HFF-Myc (cell line): ENCODE data around the gene GRID1.

ENCODE experiments used
- DNase-seq: peaks from one replicate; pipeline ENCODE4 v3.0.0-alpha.2; 2011; ENCODE audit warnings: low read depth; ENCODE audit errors: extremely low read depth
- H3K4me3 ChIP-seq: replicated peaks from 2 replicates; pipeline ENCODE4 v1.5.1; 2011; ENCODE audit warnings: low read depth, mild to moderate bottlenecking, control low read depth, low read length
- TF ChIP-seq, protein P1 (sequence below): IDR thresholded peaks from 2 replicates; pipeline ENCODE4 v1.5.1; 2012; ENCODE audit warnings: mild to moderate bottlenecking, low read depth, low read length, control low read depth; ENCODE audit errors: missing control alignments

GRID1 gene

DNA sequence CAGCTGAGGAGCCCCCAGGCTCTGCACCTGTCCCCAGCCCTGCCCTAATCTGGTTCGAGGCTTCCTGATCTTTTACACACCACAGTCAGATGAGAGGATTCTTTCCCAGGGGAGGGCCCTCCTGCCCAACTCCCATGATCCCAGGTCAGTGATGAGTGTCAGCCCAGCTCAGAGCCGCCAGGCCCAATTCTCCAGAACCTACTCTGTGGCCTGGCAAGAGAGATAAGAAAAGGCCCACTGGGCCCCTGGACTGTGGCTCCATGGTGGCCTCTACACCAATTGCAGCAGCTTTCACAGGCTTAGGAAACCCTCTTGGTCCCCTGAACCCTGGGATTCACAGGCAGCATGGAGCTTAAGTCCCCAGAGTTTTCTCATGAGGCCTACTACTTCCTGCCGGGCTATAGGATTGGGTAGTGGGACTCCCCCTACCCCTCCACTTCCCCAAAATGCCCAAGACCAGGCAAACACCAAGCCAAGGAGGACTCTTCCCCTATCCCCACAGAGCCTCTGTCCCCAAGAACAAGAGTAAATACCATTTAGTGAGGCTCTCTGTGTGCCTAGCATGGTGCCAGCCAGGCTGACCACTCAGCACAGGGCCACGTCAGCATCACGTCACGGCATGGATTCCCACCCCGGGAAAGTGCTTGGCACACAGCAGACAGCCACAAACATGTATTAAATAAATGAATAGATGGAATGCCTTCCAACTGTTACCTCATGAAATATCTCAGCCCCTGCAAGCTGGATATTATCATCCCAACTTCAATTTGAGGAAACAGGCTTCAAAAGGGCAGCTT is 100.0 kb downstream of the GRID1 start:
- DNase-seq: no peak
- TF ChIP-seq, protein P1, sequence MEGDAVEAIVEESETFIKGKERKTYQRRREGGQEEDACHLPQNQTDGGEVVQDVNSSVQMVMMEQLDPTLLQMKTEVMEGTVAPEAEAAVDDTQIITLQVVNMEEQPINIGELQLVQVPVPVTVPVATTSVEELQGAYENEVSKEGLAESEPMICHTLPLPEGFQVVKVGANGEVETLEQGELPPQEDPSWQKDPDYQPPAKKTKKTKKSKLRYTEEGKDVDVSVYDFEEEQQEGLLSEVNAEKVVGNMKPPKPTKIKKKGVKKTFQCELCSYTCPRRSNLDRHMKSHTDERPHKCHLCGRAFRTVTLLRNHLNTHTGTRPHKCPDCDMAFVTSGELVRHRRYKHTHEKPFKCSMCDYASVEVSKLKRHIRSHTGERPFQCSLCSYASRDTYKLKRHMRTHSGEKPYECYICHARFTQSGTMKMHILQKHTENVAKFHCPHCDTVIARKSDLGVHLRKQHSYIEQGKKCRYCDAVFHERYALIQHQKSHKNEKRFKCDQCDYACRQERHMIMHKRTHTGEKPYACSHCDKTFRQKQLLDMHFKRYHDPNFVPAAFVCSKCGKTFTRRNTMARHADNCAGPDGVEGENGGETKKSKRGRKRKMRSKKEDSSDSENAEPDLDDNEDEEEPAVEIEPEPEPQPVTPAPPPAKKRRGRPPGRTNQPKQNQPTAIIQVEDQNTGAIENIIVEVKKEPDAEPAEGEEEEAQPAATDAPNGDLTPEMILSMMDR: no peak

DNA sequence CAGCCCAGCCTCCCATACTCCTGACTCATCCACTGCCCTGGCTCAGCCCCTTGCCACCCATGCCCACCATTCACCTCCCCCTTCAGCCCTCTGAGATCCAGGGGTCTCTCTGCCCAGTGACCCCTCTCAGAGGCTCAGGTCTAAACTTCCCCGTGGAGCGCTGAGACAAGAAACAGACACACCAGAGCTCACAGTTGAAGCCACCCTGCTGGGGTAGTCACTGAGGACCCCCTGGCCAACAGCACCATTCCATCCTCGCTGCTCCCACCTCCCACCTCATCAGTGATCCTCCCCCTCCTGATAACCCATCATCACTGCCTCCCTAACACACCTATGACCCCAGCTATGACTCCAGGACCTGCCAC is 100.7 kb downstream of the GRID1 start:
- DNase-seq: no peak
- no peak overlapping the region for H3K4me3 ChIP-seq
- TF ChIP-seq, protein P1: no peak

More for the DNA sequence above, 100.0 kb downstream of the GRID1 start:
- no peak overlapping the region for H3K4me3 ChIP-seq

DNA sequence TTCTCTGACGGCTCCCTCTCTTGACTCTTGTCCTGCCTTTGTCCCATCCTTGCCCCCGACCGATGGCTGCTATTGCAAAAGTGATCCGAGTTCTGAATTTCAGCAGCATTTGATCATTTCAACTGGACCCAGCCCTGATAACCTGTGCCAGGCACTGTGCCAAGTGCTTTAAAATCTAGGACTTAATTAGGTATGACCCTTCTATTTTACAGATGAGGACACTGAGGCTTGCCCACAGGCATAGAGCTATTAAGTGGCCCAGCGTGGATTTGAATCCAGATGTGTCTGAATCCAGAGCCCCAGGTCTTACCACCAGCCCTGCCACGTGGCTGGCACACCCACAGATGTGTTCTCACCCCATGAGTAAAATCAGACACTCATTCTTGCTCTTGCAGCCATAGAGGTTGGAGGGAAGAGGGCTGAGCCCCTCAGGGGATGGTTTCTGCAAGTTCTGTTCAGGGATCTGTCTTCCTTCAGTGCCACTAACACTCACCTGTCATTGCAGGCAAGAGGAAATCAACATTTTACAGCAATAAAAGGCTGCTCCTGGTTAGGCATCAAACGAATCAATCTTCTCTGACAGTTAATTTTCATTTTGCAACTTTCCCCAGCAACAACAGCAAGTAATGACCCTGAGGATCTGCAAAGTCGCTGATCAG is 101.2 kb downstream of the GRID1 start:
- DNase-seq: no peak
- TF ChIP-seq, protein P1: no peak
- no peak overlapping the region for H3K4me3 ChIP-seq

DNA sequence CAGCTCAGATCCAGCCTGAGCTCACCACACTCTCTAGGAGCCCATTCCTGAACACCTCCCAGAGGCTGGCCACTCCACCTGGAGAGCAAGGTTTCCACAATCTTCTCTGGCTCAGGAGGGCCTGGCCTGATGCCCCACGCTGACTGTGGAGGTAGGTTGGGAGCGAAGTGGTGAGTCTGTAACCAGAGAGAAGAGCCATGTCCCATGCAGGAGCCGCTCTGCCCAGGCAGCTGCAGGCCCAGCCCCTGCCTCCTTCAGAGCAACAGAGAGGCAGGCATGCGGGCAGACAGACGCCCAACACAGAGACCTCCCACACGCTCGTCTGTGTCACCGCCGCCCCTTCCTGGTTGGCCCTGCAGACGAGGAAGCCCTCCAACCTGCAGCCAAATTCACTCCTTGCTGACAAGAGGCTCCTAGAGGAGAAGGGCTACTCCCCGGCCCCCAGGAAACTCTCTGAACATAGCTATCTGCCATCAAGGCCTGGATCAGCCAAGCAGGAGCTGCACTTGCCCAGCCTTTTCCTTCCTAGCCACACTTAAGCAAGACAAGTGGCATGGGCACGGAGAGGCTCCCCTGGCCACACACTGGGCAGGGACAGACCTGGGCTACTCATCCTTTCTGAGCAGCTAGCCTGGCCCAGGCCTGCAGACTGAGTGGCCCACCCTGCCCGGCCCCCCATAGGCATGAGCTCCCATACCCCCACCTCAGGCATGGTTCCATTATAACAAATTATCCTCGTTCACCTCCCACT is 101.9 kb downstream of the GRID1 start:
- no peak for DNase-seq
- TF ChIP-seq, protein P1: no peak

DNA sequence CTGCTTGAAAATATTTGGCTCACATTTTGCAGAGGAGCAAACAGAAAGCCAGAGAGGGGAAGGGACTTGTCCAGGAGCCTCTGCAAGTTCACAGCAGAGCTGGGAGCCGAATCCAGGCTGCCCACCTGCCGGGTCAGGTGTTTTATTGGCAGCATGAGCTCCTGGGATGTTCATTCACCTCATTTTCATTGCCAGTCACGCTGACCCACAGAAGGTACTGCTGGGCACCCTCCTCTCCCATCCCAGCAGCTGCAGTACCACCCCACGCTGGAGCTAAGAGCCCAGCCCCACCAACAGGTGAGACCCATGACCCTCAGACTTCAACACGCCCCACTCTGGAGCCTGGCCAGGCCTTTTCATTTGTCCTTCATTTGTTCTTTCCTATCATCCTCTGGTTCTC is 102.7 kb downstream of the GRID1 start:
- no peak overlapping the region for H3K4me3 ChIP-seq
- TF ChIP-seq, protein P1: no peak
- no peak for DNase-seq

More for the DNA sequence above, 101.9 kb downstream of the GRID1 start:
- no peak overlapping the region for H3K4me3 ChIP-seq

DNA sequence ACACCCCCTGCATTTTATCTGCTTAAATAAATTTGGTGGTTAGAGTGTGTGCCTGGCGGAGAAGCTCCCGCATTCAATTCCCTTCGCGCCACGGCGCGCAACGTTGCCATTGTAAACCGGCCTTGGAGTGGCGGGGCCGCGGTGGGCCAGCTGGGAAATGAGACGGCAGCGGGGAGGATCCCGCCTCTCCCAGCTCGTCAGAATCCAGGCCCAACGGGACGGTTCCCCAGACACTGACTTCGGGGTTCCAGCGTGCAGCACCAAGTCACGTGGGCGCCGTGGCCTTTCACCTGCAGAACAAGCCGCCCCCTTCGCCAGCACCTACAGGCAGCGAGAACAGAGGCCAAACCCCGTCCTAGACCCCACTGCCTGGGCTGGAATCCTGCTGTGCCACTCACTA is 103.4 kb downstream of the GRID1 start:
- TF ChIP-seq, protein P1: no peak
- DNase-seq: no peak
- no peak overlapping the region for H3K4me3 ChIP-seq
